SK-N-SH treated with all-trans-retinoic acid at 6 μM for 48 hours (cell line): ENCODE data around the gene CFAP91.

ENCODE experiments used
- ARNTL ChIP-seq: fragments of 450-650 bp; formaldehyde crosslinking; IDR thresholded peaks from 2 replicates; pipeline ENCODE4 v1.5.0; 2020; ENCODE audit warnings: low read depth, mild to moderate bottlenecking, moderate library complexity, borderline replicate concordance
- BACH2 ChIP-seq: fragments of 250-450 bp; sonication (Bioruptor Pico); IDR thresholded peaks from 2 replicates; pipeline ENCODE4 v1.9.0; 2021; ENCODE audit warnings: mild to moderate bottlenecking, borderline replicate concordance
- CSDC2 ChIP-seq: fragments of 250-450 bp; sonication (Bioruptor Pico); IDR thresholded peaks from 2 replicates; pipeline ENCODE4 v1.5.0; 2020; ENCODE audit warnings: mild to moderate bottlenecking, moderate library complexity
- ESRRG ChIP-seq: fragments of 250-450 bp; sonication (Bioruptor Pico); IDR thresholded peaks from 2 replicates; pipeline ENCODE4 v1.6.1; 2021; ENCODE audit warnings: mild to moderate bottlenecking
- GLIS3 ChIP-seq: fragments of 250-450 bp; sonication (Bioruptor Pico); IDR thresholded peaks from 2 replicates; pipeline ENCODE4 v1.5.0; 2020; ENCODE audit warnings: mild to moderate bottlenecking, moderate library complexity
- ISL1 ChIP-seq: fragments of 250-450 bp; sonication (Bioruptor Pico); IDR thresholded peaks from 2 replicates; pipeline ENCODE4 v2.1.2; 2022; ENCODE audit warnings: mild to moderate bottlenecking, moderate library complexity
- PPARA ChIP-seq: fragments of 250-450 bp; sonication (Bioruptor Pico); IDR thresholded peaks from 2 replicates; pipeline ENCODE4 v1.5.0; 2020; ENCODE audit warnings: mild to moderate bottlenecking, borderline replicate concordance
- RARB ChIP-seq: fragments of 250-450 bp; sonication (Bioruptor Pico); IDR thresholded peaks from 2 replicates; pipeline ENCODE4 v1.8.0; 2021; ENCODE audit warnings: mild to moderate bottlenecking, moderate library complexity
- SNAI2 ChIP-seq: fragments of 250-450 bp; sonication (Bioruptor Pico); IDR thresholded peaks from 2 replicates; pipeline ENCODE4 v1.5.0; 2020; ENCODE audit warnings: mild to moderate bottlenecking, moderate library complexity
- ZC3H10 ChIP-seq: fragments of 250-450 bp; sonication (Bioruptor Pico); IDR thresholded peaks from 2 replicates; pipeline ENCODE4 v1.5.1; 2021; ENCODE audit warnings: mild to moderate bottlenecking, moderate library complexity
- ZFP3 ChIP-seq: fragments of 250-450 bp; sonication (Bioruptor Pico); IDR thresholded peaks from 2 replicates; pipeline ENCODE4 v1.5.0; 2020; ENCODE audit warnings: mild to moderate bottlenecking, moderate library complexity
- ZNF8 ChIP-seq: fragments of 450-650 bp; formaldehyde crosslinking; IDR thresholded peaks from 2 replicates; pipeline ENCODE4 v1.5.0; 2020; ENCODE audit warnings: mild to moderate bottlenecking, moderate library complexity
- TF ChIP-seq, protein P1 (sequence below): fragments of 250-450 bp; sonication (Bioruptor Pico); IDR thresholded peaks from 2 replicates; pipeline ENCODE4 v1.8.0; 2020; ENCODE audit warnings: mild to moderate bottlenecking, moderate library complexity, borderline replicate concordance

DNA sequence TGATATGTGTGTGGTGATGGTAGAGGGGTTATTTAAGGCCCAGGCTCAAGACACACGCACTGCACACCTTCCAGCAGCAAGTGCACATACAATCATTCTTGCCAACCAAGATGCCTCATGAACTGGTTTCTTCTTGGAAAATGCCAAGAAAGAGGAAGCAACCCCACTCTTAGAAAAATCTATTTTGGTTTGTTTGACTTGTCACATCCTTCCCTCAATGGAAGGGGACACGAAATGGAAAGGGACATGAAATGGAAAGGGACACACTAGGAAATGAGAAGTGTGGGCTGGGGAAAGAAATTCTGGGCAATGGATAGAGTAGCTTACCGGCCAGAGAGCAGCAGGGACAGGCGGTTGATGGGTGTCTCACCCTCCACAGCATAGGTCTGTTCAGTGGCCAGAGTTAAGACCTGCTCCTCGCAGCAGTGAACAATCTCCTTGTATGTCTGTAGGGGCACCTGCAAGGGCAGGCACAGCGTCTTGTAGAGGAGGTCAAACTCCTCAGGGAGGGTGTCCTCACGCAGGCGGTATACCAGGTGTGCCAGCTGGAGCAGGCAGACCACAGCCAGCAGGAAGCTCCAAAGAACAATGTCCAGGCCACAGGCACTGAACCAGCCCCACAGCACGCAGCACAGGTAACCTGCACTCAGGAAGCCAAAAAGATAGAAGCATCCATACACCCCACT is 43.1 kb upstream of the CFAP91 start:
- TF ChIP-seq CSDC2 = no peak
- no peak for TF ChIP-seq ZC3H10 (CRISPR knock-in tag)
- no peak for TF ChIP-seq ZNF8 (CRISPR knock-in tag)
- no peak for TF ChIP-seq ISL1 (CRISPR knock-in tag)
- TF ChIP-seq RARB = no peak
- TF ChIP-seq GLIS3 (CRISPR knock-in tag) = no peak
- TF ChIP-seq ARNTL = no peak
- no peak for TF ChIP-seq PPARA (CRISPR knock-in tag)
- TF ChIP-seq BACH2 (CRISPR knock-in tag) = no peak
- no peak; the same call in 1 of the 2 replicates for TF ChIP-seq ESRRG
- TF ChIP-seq SNAI2 = no peak
- TF ChIP-seq, protein P1, sequence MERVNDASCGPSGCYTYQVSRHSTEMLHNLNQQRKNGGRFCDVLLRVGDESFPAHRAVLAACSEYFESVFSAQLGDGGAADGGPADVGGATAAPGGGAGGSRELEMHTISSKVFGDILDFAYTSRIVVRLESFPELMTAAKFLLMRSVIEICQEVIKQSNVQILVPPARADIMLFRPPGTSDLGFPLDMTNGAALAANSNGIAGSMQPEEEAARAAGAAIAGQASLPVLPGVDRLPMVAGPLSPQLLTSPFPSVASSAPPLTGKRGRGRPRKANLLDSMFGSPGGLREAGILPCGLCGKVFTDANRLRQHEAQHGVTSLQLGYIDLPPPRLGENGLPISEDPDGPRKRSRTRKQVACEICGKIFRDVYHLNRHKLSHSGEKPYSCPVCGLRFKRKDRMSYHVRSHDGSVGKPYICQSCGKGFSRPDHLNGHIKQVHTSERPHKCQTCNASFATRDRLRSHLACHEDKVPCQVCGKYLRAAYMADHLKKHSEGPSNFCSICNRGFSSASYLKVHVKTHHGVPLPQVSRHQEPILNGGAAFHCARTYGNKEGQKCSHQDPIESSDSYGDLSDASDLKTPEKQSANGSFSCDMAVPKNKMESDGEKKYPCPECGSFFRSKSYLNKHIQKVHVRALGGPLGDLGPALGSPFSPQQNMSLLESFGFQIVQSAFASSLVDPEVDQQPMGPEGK (CRISPR knock-in tag) = no peak
- TF ChIP-seq ZFP3 (CRISPR knock-in tag) = no peak
